GM12864 (cell line): ENCODE measurements around the gene PWWP2B.

ENCODE experiments used
- DNase-seq: peaks from one replicate; pipeline ENCODE4 v3.0.0-alpha.2; 2011; ENCODE audit warnings: low read depth
- H3K4me3 ChIP-seq: 2 replicates; pipeline ENCODE4 v1.5.1; 2011; ENCODE audit warnings: mild to moderate bottlenecking, low read depth, low read length, control low read depth
- TF ChIP-seq, protein P1 (sequence below): IDR thresholded peaks from 2 replicates; pipeline ENCODE4 v1.5.1; 2011; ENCODE audit warnings: low read depth, mild to moderate bottlenecking, moderate library complexity, low read length, control low read depth, inconsistent platforms; ENCODE audit errors: missing control alignments

The PWWP2B gene

GRCh38 chr10:132387764-132388210, 9.2 kb upstream of the PWWP2B start:
- DNase-seq = no peak
- TF ChIP-seq, protein P1, sequence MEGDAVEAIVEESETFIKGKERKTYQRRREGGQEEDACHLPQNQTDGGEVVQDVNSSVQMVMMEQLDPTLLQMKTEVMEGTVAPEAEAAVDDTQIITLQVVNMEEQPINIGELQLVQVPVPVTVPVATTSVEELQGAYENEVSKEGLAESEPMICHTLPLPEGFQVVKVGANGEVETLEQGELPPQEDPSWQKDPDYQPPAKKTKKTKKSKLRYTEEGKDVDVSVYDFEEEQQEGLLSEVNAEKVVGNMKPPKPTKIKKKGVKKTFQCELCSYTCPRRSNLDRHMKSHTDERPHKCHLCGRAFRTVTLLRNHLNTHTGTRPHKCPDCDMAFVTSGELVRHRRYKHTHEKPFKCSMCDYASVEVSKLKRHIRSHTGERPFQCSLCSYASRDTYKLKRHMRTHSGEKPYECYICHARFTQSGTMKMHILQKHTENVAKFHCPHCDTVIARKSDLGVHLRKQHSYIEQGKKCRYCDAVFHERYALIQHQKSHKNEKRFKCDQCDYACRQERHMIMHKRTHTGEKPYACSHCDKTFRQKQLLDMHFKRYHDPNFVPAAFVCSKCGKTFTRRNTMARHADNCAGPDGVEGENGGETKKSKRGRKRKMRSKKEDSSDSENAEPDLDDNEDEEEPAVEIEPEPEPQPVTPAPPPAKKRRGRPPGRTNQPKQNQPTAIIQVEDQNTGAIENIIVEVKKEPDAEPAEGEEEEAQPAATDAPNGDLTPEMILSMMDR = peak; percentile 56
- H3K4me3 ChIP-seq = no peak overlapping the region

- TF ChIP-seq, protein P1 = no peak
- no peak overlapping the region for H3K4me3 ChIP-seq
- no peak for DNase-seq
These were observed 8.0 kb upstream of the PWWP2B start for GRCh38 chr10:132388891-132389432.

- no peak overlapping the region for H3K4me3 ChIP-seq
- no peak for DNase-seq
- TF ChIP-seq, protein P1 = no peak
These were observed 7.4 kb upstream of the PWWP2B start for GRCh38 chr10:132389433-132390169.

DNA sequence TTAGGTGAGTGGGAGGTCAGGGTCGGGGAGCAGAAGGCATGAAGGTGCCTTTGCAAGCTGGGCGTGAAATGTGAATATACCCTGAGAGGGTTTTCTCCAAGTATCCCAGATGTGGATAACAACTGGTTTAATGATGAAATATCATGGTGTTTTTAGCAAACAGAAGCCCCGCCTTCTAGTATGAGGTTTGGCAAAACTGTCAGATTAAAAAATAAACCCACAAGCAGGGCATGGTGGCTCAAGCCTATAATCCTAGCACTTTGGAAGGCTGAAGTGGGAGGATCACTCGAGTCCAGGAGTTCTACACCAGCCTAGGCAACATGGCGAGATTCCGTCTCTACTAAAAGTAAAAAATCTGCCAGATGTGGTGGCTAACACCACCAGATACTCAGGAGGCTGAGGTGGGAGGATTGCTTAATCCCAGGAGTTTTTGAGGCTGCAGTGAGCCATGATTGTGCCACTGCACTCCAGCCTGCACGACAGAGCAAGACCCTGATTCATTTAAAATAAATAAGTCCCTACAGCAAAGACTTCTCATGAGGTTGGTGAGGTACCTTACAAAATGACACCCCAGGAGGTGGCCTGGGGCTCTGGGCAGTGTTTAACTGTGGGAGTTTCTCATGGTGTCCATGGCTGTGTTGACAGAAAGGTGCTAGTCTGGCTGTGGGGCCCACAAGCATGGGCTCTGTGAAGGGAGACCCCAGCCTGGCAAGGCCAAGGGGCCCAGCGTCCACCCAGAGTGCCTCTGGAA, 6.7 kb upstream of the PWWP2B start:
- no peak for DNase-seq
- no peak overlapping the region for H3K4me3 ChIP-seq
- TF ChIP-seq, protein P1 = no peak

DNA sequence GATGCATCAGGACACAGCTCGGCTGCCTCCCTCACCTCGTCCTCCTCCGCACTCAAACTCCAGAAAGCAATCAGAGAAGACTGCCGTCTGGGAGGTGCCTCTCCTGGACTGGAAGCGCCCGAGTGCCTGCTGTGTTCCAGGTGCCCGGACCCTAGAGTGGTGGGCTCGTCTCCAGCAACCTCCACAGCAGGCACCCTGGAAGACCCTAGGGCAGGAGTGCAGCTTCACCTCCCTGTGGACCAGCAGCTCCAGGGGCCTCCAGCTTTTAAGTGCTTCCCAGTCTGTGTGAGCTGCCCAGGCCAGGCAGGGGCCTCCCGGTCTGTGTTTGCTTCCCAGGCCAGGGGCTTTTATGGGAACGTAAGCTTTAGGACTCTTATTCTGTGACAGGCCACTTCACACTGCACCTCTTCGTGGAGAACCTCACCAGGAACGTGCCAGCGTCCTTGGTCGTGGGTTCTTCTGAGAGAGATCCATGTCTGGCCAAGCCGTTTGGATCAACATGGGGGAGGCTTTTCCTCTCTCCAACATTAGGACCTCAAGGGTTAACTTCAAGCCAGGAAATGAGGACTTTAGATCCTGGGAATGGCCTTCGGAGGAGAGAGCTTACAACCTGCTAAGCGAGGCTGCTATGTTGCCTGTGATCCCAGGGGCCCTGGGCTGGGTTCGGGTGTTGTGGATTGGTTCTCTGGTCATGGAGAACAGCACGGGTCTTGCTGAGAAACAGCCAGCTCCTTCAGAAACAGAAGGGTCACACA, 5.9 kb upstream of the PWWP2B start:
- TF ChIP-seq, protein P1 = no peak
- H3K4me3 ChIP-seq = no peak overlapping the region

DNA sequence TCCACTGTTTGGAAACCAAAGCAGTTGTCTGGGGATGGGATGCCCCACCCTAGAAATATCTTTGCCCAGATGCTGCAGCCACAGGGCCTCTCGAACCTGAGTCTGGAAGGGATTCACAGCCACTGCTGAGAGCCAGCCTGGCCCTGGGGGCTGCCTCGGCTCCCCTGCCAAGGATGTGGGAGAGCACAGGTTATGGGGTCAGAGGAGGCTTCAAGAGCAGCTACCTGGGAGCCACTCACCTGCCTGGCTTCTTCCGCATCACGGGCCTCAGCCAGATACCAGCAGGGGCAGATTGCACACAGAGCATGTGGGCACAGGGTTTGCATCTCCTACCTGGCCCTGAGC, 5.4 kb upstream of the PWWP2B start:
- no peak for DNase-seq
- no peak overlapping the region for H3K4me3 ChIP-seq
- TF ChIP-seq, protein P1 = no peak

More for the DNA sequence above, 5.9 kb upstream of the PWWP2B start:
- no peak for DNase-seq
